B cell (primary cell): ENCODE results near the gene HMG20B.

Experiments
- CTCF ChIP-seq: fragments of 200-600 bp; IDR thresholded peaks from one replicate; pipeline ENCODE4 v1.8.0; 2022; ENCODE audit warnings: antibody characterized with exemption, mild to moderate bottlenecking
- EZH2 ChIP-seq: IDR thresholded peaks from 2 replicates; pipeline ENCODE4 v1.6.1; 2012; ENCODE audit warnings: borderline replicate concordance, low read depth, mild to moderate bottlenecking, moderate library complexity, low read length; ENCODE audit not compliant: insufficient read depth, poor library complexity, severe bottlenecking

GRCh38 chr19:3601021-3601420 lies 28.3 kb downstream of the HMG20B start:
- no peak for TF ChIP-seq CTCF
- TF ChIP-seq EZH2 = no peak
